Measurements from ENCODE around the gene PRDX2.
"Not testable (repeated sequence)": the region's sequence is repeated elsewhere in the genome, so short reads cannot be mapped to it uniquely, and the experiment has no call there.

Gene PRDX2

DNA sequence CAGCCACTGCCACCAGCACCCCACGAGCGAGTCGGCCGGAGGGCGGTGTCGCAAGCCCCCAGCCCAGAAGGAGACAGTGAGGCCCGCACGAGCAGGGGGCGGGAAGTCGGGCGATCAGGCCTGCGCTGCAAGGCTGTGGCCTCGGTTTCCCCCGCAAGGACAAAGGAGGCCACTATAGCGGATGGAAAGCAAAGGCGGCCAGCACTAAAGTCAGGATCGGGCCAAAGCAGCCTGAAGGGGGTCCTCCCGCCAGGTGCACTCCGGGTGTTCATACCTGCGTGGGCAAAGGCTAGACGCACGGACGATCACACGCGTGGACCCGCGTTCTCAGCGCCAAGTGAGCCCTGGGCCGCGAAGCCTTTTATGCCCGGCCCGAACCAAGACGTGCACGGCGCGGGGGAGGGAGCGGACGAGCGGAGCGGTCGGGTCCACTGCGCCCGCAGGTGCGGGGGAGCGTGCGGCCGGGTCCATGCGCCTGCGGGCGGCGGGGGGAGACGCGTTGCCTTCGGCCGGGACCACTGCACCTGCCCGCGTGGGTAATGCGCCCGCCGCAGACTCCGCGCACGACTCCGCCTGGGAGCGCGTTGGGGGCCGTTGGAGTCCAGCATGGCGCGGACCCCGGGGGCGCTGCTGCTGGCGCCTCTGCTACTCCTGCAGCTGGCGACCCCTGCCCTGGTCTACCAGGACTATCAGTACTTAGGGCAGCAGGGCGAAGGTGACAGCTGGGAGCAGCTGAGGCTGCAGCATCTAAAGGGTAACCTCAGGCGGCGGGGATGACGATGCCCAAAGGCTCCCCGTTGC is at the start of gene PRDX2, which contains the start of gene THSD8:
TSS of gene PRDX2 (minus strand) at position 335 of the 801 bp plus-strand sequence. CDS start 539 bp downstream, outside the sequence.
TSS of gene THSD8 (plus strand) at position 604 of the 801 bp plus-strand sequence. CDS start at position 607, 3 bp downstream.
- no peak for TF ChIP-seq EZH2phosphoT487 (IDR thresholded peaks at IDR 0.05; ENCODE audit: borderline replicate concordance, low read length)
- TF ChIP-seq, protein P1, sequence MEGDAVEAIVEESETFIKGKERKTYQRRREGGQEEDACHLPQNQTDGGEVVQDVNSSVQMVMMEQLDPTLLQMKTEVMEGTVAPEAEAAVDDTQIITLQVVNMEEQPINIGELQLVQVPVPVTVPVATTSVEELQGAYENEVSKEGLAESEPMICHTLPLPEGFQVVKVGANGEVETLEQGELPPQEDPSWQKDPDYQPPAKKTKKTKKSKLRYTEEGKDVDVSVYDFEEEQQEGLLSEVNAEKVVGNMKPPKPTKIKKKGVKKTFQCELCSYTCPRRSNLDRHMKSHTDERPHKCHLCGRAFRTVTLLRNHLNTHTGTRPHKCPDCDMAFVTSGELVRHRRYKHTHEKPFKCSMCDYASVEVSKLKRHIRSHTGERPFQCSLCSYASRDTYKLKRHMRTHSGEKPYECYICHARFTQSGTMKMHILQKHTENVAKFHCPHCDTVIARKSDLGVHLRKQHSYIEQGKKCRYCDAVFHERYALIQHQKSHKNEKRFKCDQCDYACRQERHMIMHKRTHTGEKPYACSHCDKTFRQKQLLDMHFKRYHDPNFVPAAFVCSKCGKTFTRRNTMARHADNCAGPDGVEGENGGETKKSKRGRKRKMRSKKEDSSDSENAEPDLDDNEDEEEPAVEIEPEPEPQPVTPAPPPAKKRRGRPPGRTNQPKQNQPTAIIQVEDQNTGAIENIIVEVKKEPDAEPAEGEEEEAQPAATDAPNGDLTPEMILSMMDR (IDR thresholded peaks at IDR 0.05; ENCODE audit: low read depth, low read length, poor library complexity, severe bottlenecking), result no peak

DNA sequence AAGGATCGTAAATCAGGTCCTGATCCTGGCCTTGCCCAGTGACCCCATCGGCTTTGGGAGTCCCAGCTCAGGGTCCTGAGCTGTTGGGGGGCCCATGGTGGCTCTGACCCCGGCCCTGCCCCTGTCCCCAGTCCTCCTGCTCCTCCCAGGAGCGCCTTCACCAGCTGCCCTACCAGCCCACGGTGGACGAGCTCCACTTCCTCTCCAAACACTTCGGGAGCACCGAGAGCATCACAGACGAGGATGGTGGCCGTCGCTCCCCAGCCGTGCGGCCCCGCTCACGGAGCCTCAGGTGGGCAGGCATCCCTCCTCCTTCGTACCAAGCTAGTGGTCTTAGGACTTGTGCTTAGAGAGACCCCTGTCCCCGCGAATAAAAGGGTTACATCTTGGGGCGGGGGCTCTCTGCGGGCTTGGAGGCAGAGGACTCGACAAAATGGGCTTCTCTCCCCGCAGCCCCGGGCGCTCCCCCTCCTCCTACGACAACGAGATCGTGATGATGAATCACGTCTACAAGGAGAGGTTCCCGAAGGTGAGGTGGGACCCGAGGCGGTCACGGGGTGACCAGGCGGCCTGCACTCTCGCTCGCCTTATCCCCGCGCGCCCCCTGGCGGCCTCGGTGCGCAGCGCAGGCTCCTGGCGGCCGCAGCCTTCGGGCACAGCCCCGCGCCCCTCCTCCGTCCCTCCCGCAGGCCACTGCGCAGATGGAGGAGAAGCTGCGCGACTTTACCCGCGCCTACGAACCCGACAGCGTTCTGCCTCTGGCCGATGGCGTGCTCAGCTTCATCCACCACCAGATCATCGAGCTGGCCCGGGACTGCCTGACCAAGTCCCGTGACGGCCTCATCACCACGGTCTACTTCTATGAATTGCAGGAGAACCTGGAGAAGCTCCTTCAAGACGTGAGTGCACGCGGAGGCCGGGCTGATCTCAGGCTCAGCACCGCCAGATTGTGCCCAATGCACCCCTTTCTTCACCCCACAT is 45.8 kb upstream of the PRDX2 start:
- H3K27ac ChIP-seq (ENCODE audit: low read depth, low read length), result no peak overlapping the region
- H4K20me1 ChIP-seq (ENCODE audit: control insufficient read depth, insufficient read depth, low read depth, low read length), result 0 out of 2 replicates have a peak, but pooled peaks cover 3% of the 10 kb centered on the region
- H3K36me3 ChIP-seq (ENCODE audit: control insufficient read depth, low read length), result no peaks in the 10 kb centered on the region
- no peaks in the 10 kb centered on the region for H3K9me3 ChIP-seq (ENCODE audit: control insufficient read depth, insufficient read depth, low read length)
- peak overlapping the region; percentile 25 for H3K4me3 ChIP-seq (ENCODE audit: low read length)
- H3K27me3 ChIP-seq (ENCODE audit: control insufficient read depth, low read length), result peaks cover 4% of the 10 kb centered on the region
- H3K4me2 ChIP-seq (ENCODE audit: low read length), result peak overlapping the region; percentile 52
- H3K9me2 ChIP-seq (replicated peaks; ENCODE audit: control insufficient read depth, low read length), result no peaks in the 10 kb centered on the region
- H3K79me2 ChIP-seq (ENCODE audit: control insufficient read depth, low read length), result no peaks in the 10 kb centered on the region
- no peaks in the 10 kb centered on the region for H3F3A ChIP-seq (ENCODE audit: control insufficient read depth, insufficient read depth)
- peaks cover 8% of the 10 kb centered on the region for H3K4me1 ChIP-seq (ENCODE audit: control insufficient read depth, low read length)
- TF ChIP-seq, protein P1 (IDR thresholded peaks at IDR 0.05; ENCODE audit: low read depth, low read length, poor library complexity, severe bottlenecking), result peak; percentile 97
- no peak for TF ChIP-seq EZH2phosphoT487 (IDR thresholded peaks at IDR 0.05; ENCODE audit: borderline replicate concordance, low read length)

More for the DNA sequence above, at the start of gene PRDX2, which contains the start of gene THSD8:
- peaks cover 29% of the 10 kb centered on the region for H3K4me1 ChIP-seq (ENCODE audit: control insufficient read depth, low read length)
- H3K36me3 ChIP-seq (ENCODE audit: control insufficient read depth, low read length), result peaks cover 16% of the 10 kb centered on the region
- H3K27ac ChIP-seq (ENCODE audit: low read depth, low read length), result 0 out of 2 replicates have a peak within 1 kb of the TSS, but pooled peaks have one; percentile 7
- peaks cover 23% of the 10 kb centered on the region for H3K79me2 ChIP-seq (ENCODE audit: control insufficient read depth, low read length)
- H3F3A ChIP-seq (ENCODE audit: control insufficient read depth, insufficient read depth), result 0 out of 2 replicates have a peak, but pooled peaks cover 6% of the 10 kb centered on the region
- H3K4me3 ChIP-seq (ENCODE audit: low read length), result peak within 1 kb of the TSS; percentile 74
- H3K27me3 ChIP-seq (ENCODE audit: control insufficient read depth, low read length), result no peaks in the 10 kb centered on the region
- no peaks in the 10 kb centered on the region for H3K9me3 ChIP-seq (ENCODE audit: control insufficient read depth, insufficient read depth, low read length)
- no peaks in the 10 kb centered on the region for H3K9me2 ChIP-seq (replicated peaks; ENCODE audit: control insufficient read depth, low read length)
- 0 out of 2 replicates have a peak, but pooled peaks cover 3% of the 10 kb centered on the region for H4K20me1 ChIP-seq (ENCODE audit: control insufficient read depth, insufficient read depth, low read depth, low read length)
- peak within 1 kb of the TSS; percentile 66 for H3K4me2 ChIP-seq (ENCODE audit: low read length)

DNA sequence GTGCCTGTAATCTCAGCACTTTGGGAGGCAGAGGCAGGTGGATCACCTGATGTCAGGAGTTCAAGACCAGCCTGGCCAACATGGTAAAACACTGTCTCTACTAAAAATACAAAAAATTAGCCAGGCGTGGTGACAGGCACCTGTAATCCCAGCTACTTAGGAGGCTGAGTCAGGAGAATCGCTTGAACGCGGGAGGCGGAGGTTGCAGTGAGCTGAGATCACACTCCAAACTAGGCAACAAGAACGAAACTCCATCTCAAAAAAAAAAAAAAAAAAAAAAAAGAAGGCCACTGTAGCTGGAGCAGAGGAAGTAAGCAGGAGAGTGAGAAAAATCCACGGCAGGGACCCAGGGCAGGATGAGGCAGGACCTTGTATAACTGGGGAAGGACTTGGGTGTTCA is 45.0 kb upstream of the PRDX2 start:
- not testable (repeated sequence) for H3K36me3 ChIP-seq (ENCODE audit: control insufficient read depth, low read length); H3K9me2 ChIP-seq (replicated peaks; ENCODE audit: control insufficient read depth, low read length); H3K4me1 ChIP-seq (ENCODE audit: control insufficient read depth, low read length); H3K4me3 ChIP-seq (ENCODE audit: low read length); H3K27me3 ChIP-seq (ENCODE audit: control insufficient read depth, low read length); H3K27ac ChIP-seq (ENCODE audit: low read depth, low read length); H3F3A ChIP-seq (ENCODE audit: control insufficient read depth, insufficient read depth); H3K9me3 ChIP-seq (ENCODE audit: control insufficient read depth, insufficient read depth, low read length); H3K79me2 ChIP-seq (ENCODE audit: control insufficient read depth, low read length); H3K4me2 ChIP-seq (ENCODE audit: low read length); H4K20me1 ChIP-seq (ENCODE audit: control insufficient read depth, insufficient read depth, low read depth, low read length)

All from DOHH2 (cell line).